Kidney epithelial cell (primary cell): Measurements from ENCODE around the gene LRRC43. TPM values are rescaled to one million over a fixed set of nuclear protein-coding genes. Genes with fewer than 3 reads are reported as not detected.

Experiments used
- DNase-seq: peaks from one replicate; pipeline ENCODE4 v3.0.0-alpha.2; 2010; ENCODE audit warnings: low read depth
- H3K27me3 ChIP-seq: 2 replicates; pipeline ENCODE4 v1.6.0; 2011; ENCODE audit warnings: low read length; ENCODE audit not compliant: control insufficient read depth, insufficient read depth
- H3K36me3 ChIP-seq: 2 replicates; pipeline ENCODE4 v1.5.1; 2011; ENCODE audit warnings: low read length; ENCODE audit not compliant: control insufficient read depth, insufficient read depth
- H3K4me3 ChIP-seq: 2 replicates; pipeline ENCODE4 v1.5.1; 2011; ENCODE audit warnings: low read depth, mild to moderate bottlenecking, control low read depth, low read length
- CTCF ChIP-seq: IDR thresholded peaks from 2 replicates; pipeline ENCODE4 v1.5.1; 2011; ENCODE audit warnings: mild to moderate bottlenecking, moderate library complexity, low read length, control low read depth, inconsistent platforms; ENCODE audit not compliant: insufficient read depth, poor library complexity, severe bottlenecking
- total RNA-seq: library from RNA; depleted of rRNA; stranded (reverse); fragments of >200 nt; gene quantifications from 2 replicates; pipeline ENCODE4 v1.2.3, GENCODE V29; 2015

Gene LRRC43
- total RNA-seq, 1 donor from 2014 or later: 0.75 TPM

GRCh38 chr12:122243965-122244364 is 61.0 kb downstream of the LRRC43 start:
- no peak for DNase-seq
- Histone ChIP-seq H3K36me3 (no peaks in the 10 kb centered on the region), H3K27me3 (no peaks in the 10 kb centered on the region), H3K4me3 (no peak overlapping the region)
- TF ChIP-seq CTCF: no peak

GRCh38 chr12:122244565-122245371 is 61.8 kb downstream of the LRRC43 start:
- no peak for TF ChIP-seq CTCF
- H3K4me3 ChIP-seq: no peak overlapping the region
- H3K36me3 ChIP-seq: no peaks in the 10 kb centered on the region
- no peak for DNase-seq
- no peaks in the 10 kb centered on the region for H3K27me3 ChIP-seq

- no peak for DNase-seq
These were observed 62.6 kb downstream of the LRRC43 start for GRCh38 chr12:122245553-122245952.

GRCh38 chr12:122250047-122250446 is 67.1 kb downstream of the LRRC43 start:
- H3K4me3 ChIP-seq: no peak overlapping the region
- no peak for TF ChIP-seq CTCF
- H3K36me3 ChIP-seq: no peaks in the 10 kb centered on the region
- no peaks in the 10 kb centered on the region for H3K27me3 ChIP-seq
- DNase-seq: no peak

More at GRCh38 chr12:122245553-122245952, 62.6 kb downstream of the LRRC43 start:
- Histone ChIP-seq H3K4me3 (no peak overlapping the region), H3K36me3 (no peaks in the 10 kb centered on the region), H3K27me3 (no peaks in the 10 kb centered on the region)
- TF ChIP-seq CTCF: no peak

- Histone ChIP-seq H3K27me3 (no peaks in the 10 kb centered on the region), H3K4me3 (no peak overlapping the region), H3K36me3 (no peaks in the 10 kb centered on the region)
- no peak for DNase-seq
- no peak for TF ChIP-seq CTCF
These were observed 67.6 kb downstream of the LRRC43 start for GRCh38 chr12:122250536-122250935.

Other genes with a start within 250 kb of the LRRC43 start
- 20.5 and 23.8 TPM in 2 replicates for gene BCL7A, start 161.2 kb upstream of the LRRC43 start, total RNA-seq
- gene MLXIP, start 104.4 kb upstream of the LRRC43 start, total RNA-seq: 34.2 and 35.7 TPM in 2 replicates
- gene IL31, start 8.9 kb upstream of the LRRC43 start, total RNA-seq: not detected in 2 replicates
- gene B3GNT4, start 20.6 kb downstream of the LRRC43 start, total RNA-seq: 0.14 and 0.75 TPM in 2 replicates
- gene DIABLO, start 42.9 kb downstream of the LRRC43 start, total RNA-seq: 85.7 and 100 TPM in 2 replicates
- gene VPS33A, start 83.4 kb downstream of the LRRC43 start, total RNA-seq: 21.7 and 26.3 TPM in 2 replicates
- 58.2 and 58.7 TPM in 2 replicates for gene CLIP1, start 239.5 kb downstream of the LRRC43 start, total RNA-seq